Fibroblast of mammary gland (primary cell): ENCODE results near the gene HOXB2.

Source experiments
- DNase-seq: peaks from one replicate; pipeline ENCODE4 v3.0.0-alpha.2; 2010; ENCODE audit warnings: low read depth
- H3K4me3 ChIP-seq: 2 replicates; pipeline ENCODE4 v1.5.1; 2011; ENCODE audit warnings: low read depth, mild to moderate bottlenecking, low read length, moderate library complexity; ENCODE audit not compliant: control insufficient read depth
- TF ChIP-seq, protein P1 (sequence below): conservative IDR thresholded peaks from 2 replicates; pipeline ENCODE4 v1.5.1; 2011; ENCODE audit warnings: low read depth, low read length, inconsistent platforms; ENCODE audit not compliant: control insufficient read depth, insufficient read depth

HOXB2 gene

GRCh38 chr17:48590607-48591161, 45.8 kb upstream of the HOXB2 start:
- TF ChIP-seq, protein P1, sequence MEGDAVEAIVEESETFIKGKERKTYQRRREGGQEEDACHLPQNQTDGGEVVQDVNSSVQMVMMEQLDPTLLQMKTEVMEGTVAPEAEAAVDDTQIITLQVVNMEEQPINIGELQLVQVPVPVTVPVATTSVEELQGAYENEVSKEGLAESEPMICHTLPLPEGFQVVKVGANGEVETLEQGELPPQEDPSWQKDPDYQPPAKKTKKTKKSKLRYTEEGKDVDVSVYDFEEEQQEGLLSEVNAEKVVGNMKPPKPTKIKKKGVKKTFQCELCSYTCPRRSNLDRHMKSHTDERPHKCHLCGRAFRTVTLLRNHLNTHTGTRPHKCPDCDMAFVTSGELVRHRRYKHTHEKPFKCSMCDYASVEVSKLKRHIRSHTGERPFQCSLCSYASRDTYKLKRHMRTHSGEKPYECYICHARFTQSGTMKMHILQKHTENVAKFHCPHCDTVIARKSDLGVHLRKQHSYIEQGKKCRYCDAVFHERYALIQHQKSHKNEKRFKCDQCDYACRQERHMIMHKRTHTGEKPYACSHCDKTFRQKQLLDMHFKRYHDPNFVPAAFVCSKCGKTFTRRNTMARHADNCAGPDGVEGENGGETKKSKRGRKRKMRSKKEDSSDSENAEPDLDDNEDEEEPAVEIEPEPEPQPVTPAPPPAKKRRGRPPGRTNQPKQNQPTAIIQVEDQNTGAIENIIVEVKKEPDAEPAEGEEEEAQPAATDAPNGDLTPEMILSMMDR, result no peak
- no peak for DNase-seq
- no peak overlapping the region for H3K4me3 ChIP-seq

GRCh38 chr17:48589831-48590606, 45.1 kb upstream of the HOXB2 start, which contains the start of gene HOXB3:
Gene HOXB3, minus strand, starts transcription at chr17:48590241. Its CDS starts 37,767 bp downstream, at chr17:48552474.
- no peak for DNase-seq
- peak within 1 kb of the TSS; percentile 15 for H3K4me3 ChIP-seq
- TF ChIP-seq, protein P1, result no peak

- TF ChIP-seq, protein P1, result no peak
- DNase-seq, result no peak
- H3K4me3 ChIP-seq, result peak overlapping the region; percentile 15
Observed at GRCh38 chr17:48589060-48589830, 44.3 kb upstream of the HOXB2 start.

GRCh38 chr17:48588528-48588927, 43.6 kb upstream of the HOXB2 start:
- DNase-seq, result no peak
- TF ChIP-seq, protein P1, result no peak
- H3K4me3 ChIP-seq, result peak overlapping the region; percentile 15

- TF ChIP-seq, protein P1, result no peak
- H3K4me3 ChIP-seq, result no peak overlapping the region
- no peak for DNase-seq
Observed at GRCh38 chr17:48588074-48588415, 43.1 kb upstream of the HOXB2 start.

- TF ChIP-seq, protein P1, result no peak
- no peak for DNase-seq
- peak overlapping the region; percentile 5 for H3K4me3 ChIP-seq
Observed at GRCh38 chr17:48587276-48588073, 42.6 kb upstream of the HOXB2 start.
